Osteocyte (in vitro differentiated cells): ENCODE results near the gene SLC38A4. TPM values are rescaled to one million over a fixed set of nuclear protein-coding genes. Genes with fewer than 3 reads are reported as not detected.

ENCODE experiments used
- DNase-seq: peaks from one replicate; pipeline ENCODE4 v3.0.0; 2021; ENCODE audit warnings: mixed read lengths; ENCODE audit not compliant: unreplicated experiment; ENCODE audit errors: extremely low spot score
- H3K27ac Mint-ChIP-seq: one replicate; pipeline ENCODE4 v1.8.0; 2021; ENCODE audit warnings: mild to moderate bottlenecking, mixed read lengths; ENCODE audit not compliant: unreplicated experiment
- H3K27me3 Mint-ChIP-seq: one replicate; pipeline ENCODE4 v1.8.0; 2021; ENCODE audit warnings: mixed read lengths; ENCODE audit not compliant: unreplicated experiment
- H3K36me3 Mint-ChIP-seq: one replicate; pipeline ENCODE4 v1.8.0; 2021; ENCODE audit warnings: mixed read lengths; ENCODE audit not compliant: unreplicated experiment
- H3K4me1 Mint-ChIP-seq: one replicate; pipeline ENCODE4 v1.8.0; 2021; ENCODE audit warnings: mixed read lengths; ENCODE audit not compliant: unreplicated experiment
- H3K4me3 Mint-ChIP-seq: one replicate; pipeline ENCODE4 v1.8.0; 2021; ENCODE audit warnings: mild to moderate bottlenecking, moderate library complexity, mixed read lengths; ENCODE audit not compliant: unreplicated experiment
- H3K9me3 Mint-ChIP-seq: one replicate; pipeline ENCODE4 v1.8.0; 2021; ENCODE audit warnings: mixed read lengths; ENCODE audit not compliant: unreplicated experiment
- CTCF ChIP-seq: fragments of 200-600 bp; sonication (generic); IDR thresholded peaks from 2 replicates; pipeline ENCODE4 v1.5.0; 2021; ENCODE audit warnings: antibody characterized with exemption, mild to moderate bottlenecking, moderate library complexity
- total RNA-seq: library from RNA; stranded (reverse); gene quantifications from 2 replicates; pipeline ENCODE4 v1.2.1, GENCODE V29; 2021

The SLC38A4 gene
- total RNA-seq, 1 donor from 2014 or later: 11.4 TPM

- H3K9me3 Mint-ChIP-seq: peaks cover 20% of the 10 kb centered on the region
- DNase-seq: no peak
- H3K4me1 Mint-ChIP-seq: peaks cover 15% of the 10 kb centered on the region
- no peak overlapping the region for H3K27ac Mint-ChIP-seq
- no peak overlapping the region for H3K4me3 Mint-ChIP-seq
- H3K36me3 Mint-ChIP-seq: peaks cover 15% of the 10 kb centered on the region
- TF ChIP-seq CTCF: no peak
- no peaks in the 10 kb centered on the region for H3K27me3 Mint-ChIP-seq
Observed at GRCh38 chr12:46763230-46763629, 62.6 kb downstream of the SLC38A4 start.

GRCh38 chr12:46754550-46754949 lies 71.2 kb downstream of the SLC38A4 start:
- peaks cover 1% of the 10 kb centered on the region for H3K4me1 Mint-ChIP-seq
- H3K36me3 Mint-ChIP-seq: peaks cover 5% of the 10 kb centered on the region
- no peak overlapping the region for H3K27ac Mint-ChIP-seq
- H3K4me3 Mint-ChIP-seq: no peak overlapping the region
- no peak for TF ChIP-seq CTCF
- H3K9me3 Mint-ChIP-seq: peaks cover 17% of the 10 kb centered on the region
- no peaks in the 10 kb centered on the region for H3K27me3 Mint-ChIP-seq
- no peak for DNase-seq

GRCh38 chr12:46752396-46752795 lies 73.4 kb downstream of the SLC38A4 start:
- H3K4me3 Mint-ChIP-seq: no peak overlapping the region
- DNase-seq: no peak
- peaks cover 10% of the 10 kb centered on the region for H3K9me3 Mint-ChIP-seq
- H3K27ac Mint-ChIP-seq: no peak overlapping the region
- no peak for TF ChIP-seq CTCF
- peaks cover 1% of the 10 kb centered on the region for H3K4me1 Mint-ChIP-seq
- H3K27me3 Mint-ChIP-seq: no peaks in the 10 kb centered on the region
- H3K36me3 Mint-ChIP-seq: peaks cover 1% of the 10 kb centered on the region

GRCh38 chr12:46751173-46751572 lies 74.6 kb downstream of the SLC38A4 start:
- Mint-ChIP-seq H3K4me3 (no peak overlapping the region), H3K36me3 (peaks cover 1% of the 10 kb centered on the region), H3K27ac (no peak overlapping the region), H3K27me3 (no peaks in the 10 kb centered on the region), H3K9me3 (peaks cover 10% of the 10 kb centered on the region), H3K4me1 (peaks cover 1% of the 10 kb centered on the region)
- no peak for TF ChIP-seq CTCF
- no peak for DNase-seq

GRCh38 chr12:46749322-46749721 lies 76.5 kb downstream of the SLC38A4 start:
- H3K9me3 Mint-ChIP-seq: peaks cover 15% of the 10 kb centered on the region
- DNase-seq: no peak
- H3K27me3 Mint-ChIP-seq: no peaks in the 10 kb centered on the region
- H3K4me1 Mint-ChIP-seq: peaks cover 2% of the 10 kb centered on the region
- TF ChIP-seq CTCF: no peak
- peaks cover 1% of the 10 kb centered on the region for H3K36me3 Mint-ChIP-seq
- H3K27ac Mint-ChIP-seq: no peak overlapping the region
- no peak overlapping the region for H3K4me3 Mint-ChIP-seq
